Stimulated activated naive B cell treated with anti-CD40 and anti-IgM and Interleukin-4, amounts not matched to agents 10 μg/mL and 1 μg/mL and 100 μg/mL, for 72 hours (primary cell): ENCODE measurements around the gene SPATA46.

Experiments used
- ATAC-seq, 2 donors: fragments of 150-1000 bp; cut with Tn5 transposase; replicated peaks; 2 replicates each; pipeline ENCODE4 v1.10.0; 2021; ENCODE audit warnings: moderate library complexity in 1 of 2
- DNase-seq: peaks from one replicate; pipeline ENCODE4 v3.0.0; 2021
- H3K27ac Mint-ChIP-seq: one replicate; pipeline ENCODE4 v1.8.0; 2022; ENCODE audit warnings: mild to moderate bottlenecking, mixed read lengths
- H3K27me3 Mint-ChIP-seq, 2 donors: one replicate each; pipeline ENCODE4 v1.8.0; 2022; ENCODE audit warnings: mixed read lengths in 2 of 2
- H3K36me3 Mint-ChIP-seq, 2 donors: one replicate each; pipeline ENCODE4 v1.8.0; 2022; ENCODE audit warnings: mixed read lengths in 2 of 2, mild to moderate bottlenecking in 1 of 2
- H3K4me1 Mint-ChIP-seq, 2 donors: one replicate each; pipeline ENCODE4 v1.8.0; 2022; ENCODE audit warnings: mixed read lengths in 2 of 2, mild to moderate bottlenecking in 1 of 2
- H3K4me3 Mint-ChIP-seq, 2 donors: one replicate each; pipeline ENCODE4 v1.8.0; 2022; ENCODE audit warnings: mild to moderate bottlenecking in 2 of 2, mixed read lengths in 2 of 2, moderate library complexity in 1 of 2
- H3K9me3 Mint-ChIP-seq, 2 donors: one replicate each; pipeline ENCODE4 v1.8.0; 2022; ENCODE audit warnings: mixed read lengths in 2 of 2, mild to moderate bottlenecking in 1 of 2

Gene SPATA46

DNA sequence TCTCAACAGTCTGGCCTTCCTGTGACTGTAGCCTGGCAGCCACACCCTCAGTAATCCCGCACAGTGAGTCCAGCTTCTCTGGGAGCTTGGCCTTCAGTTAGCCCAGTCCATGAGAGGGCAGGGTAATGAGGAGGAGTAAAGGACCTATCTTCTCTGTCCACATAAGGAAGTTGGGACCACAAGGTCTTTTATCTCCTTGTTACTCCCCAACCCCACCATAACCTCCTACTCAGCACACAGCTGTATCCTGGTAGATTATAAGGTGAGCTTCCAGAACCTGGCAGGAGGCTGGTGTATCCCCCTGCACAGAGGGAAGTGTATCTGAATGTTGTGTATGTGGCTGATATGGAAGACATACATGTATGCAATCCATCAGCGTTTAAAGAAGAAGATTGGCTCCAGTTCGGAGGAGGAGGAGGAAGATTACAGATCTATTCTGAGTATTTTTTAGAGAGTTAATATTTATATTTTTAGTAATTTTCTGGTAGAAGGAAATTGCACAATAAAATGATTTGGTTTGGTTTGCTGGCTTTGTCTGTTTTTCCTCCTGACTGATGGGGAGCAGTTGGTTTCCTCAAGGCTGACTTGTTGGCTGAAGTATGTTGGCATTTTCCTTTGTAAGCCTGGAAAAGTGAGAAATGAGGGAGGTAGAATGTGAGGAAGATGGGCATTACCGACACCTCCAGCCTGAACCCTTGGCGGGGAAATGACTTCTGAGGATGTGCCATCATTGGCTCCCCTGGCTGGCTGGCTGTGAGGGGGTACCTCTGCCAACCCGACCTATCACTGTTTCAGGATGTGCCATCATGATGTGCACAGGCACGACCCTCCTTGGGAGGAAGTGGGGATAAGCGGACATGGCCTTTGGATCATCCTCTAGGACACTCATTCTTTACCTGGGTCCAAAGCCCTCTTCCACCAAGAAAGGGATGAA, 9.9 kb upstream of the SPATA46 start:
- no peak overlapping the region for H3K4me3 Mint-ChIP-seq
- H3K9me3 Mint-ChIP-seq, result no peaks in the 10 kb centered on the region
- H3K27me3 Mint-ChIP-seq, result peaks cover 14 to 26% of the 10 kb centered on the region in 2 donors
- no peaks in the 10 kb centered on the region for H3K36me3 Mint-ChIP-seq
- H3K4me1 Mint-ChIP-seq, result peaks cover 8 to 18% of the 10 kb centered on the region in 2 donors
- ATAC-seq, result no peak
- no peak overlapping the region for H3K27ac Mint-ChIP-seq
- DNase-seq, result no peak

DNA sequence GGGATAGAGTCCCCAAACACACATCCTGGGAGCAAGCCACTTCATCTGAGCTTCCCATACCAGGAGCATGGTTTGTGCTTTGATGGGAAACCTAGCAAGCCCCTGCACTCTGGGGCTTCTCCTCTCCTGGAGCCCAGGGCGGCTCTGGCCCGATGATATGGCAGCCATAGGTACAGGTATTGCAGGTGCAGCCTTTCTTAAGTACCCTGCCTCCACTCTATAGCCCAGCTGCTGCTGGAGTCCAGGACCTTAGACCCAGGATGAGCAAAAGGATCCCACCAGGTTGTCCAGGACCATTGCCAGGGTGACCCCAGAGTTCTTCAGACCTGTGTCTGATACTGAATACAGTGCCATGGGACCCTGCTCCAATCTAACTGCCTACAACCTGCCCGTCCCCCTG, 9.0 kb upstream of the SPATA46 start:
- no peak for ATAC-seq
- Mint-ChIP-seq H3K27me3 (peaks cover 14 to 26% of the 10 kb centered on the region in 2 donors), H3K36me3 (no peaks in the 10 kb centered on the region), H3K4me1 (peaks cover 8 to 18% of the 10 kb centered on the region in 2 donors), H3K27ac (no peak overlapping the region), H3K9me3 (no peaks in the 10 kb centered on the region), H3K4me3 (no peak overlapping the region)
- DNase-seq, result no peak

DNA sequence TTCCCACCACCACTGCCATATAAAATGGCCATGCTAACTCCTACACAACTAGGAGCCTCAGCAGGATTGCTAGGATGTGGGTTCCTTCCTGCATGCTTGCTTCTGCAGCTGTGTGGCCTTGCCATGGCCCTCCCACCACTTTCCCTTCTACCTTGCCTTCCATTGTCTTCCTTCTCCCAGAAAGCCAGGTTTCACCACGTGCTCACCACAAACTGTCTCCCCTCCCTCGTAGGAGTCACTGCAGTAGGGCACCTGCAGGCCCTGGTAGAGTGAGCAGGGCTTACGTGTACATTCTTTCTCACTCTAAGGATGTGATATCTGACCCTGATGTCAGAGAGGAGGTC, 8.6 kb upstream of the SPATA46 start:
- H3K36me3 Mint-ChIP-seq, result no peaks in the 10 kb centered on the region
- H3K4me1 Mint-ChIP-seq, result peaks cover 8 to 17% of the 10 kb centered on the region in 2 donors
- no peaks in the 10 kb centered on the region for H3K9me3 Mint-ChIP-seq
- ATAC-seq, result no peak
- peaks cover 10 to 22% of the 10 kb centered on the region in 2 donors for H3K27me3 Mint-ChIP-seq
- no peak overlapping the region for H3K4me3 Mint-ChIP-seq
- DNase-seq, result no peak
- no peak overlapping the region for H3K27ac Mint-ChIP-seq

DNA sequence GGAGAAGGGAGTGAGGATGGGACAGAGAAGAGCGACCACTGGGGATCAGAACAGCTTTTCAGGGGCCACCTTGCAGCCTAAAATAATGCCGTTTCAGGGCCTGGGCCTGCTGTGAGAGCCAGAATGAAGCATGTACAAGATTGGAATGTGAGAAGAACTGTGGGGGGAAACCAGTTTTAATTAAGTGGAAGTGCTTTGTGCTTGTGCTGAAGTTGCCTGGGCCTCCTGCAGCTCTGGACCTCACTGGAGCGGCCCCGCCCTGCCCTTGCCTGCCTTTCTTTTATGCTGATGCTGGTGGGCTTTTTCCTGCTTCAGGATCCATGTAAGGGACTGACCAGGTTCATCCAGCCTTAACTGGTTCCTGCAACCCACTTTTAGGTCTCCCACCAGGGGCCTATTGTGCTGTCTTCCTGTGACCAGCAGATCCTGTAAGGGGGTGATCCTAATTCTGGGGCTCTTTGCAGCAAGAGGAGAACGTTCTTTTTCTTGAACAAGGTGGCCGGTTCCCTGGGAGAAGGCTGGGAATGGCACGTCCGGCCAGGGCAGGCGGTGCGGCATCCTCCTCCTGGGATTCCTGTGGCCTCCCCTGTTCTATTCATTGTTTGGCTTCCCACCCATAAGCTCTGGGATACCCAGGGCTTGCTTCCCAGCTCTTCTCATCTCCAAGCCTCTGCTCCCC, 8.1 kb upstream of the SPATA46 start:
- DNase-seq, result no peak
- Mint-ChIP-seq H3K36me3 (no peaks in the 10 kb centered on the region), H3K27ac (no peak overlapping the region), H3K4me1 (peaks cover 8 to 12% of the 10 kb centered on the region in 2 donors), H3K9me3 (no peaks in the 10 kb centered on the region), H3K27me3 (peaks cover 9 to 19% of the 10 kb centered on the region in 2 donors), H3K4me3 (no peak overlapping the region)
- ATAC-seq, result no peak

DNA sequence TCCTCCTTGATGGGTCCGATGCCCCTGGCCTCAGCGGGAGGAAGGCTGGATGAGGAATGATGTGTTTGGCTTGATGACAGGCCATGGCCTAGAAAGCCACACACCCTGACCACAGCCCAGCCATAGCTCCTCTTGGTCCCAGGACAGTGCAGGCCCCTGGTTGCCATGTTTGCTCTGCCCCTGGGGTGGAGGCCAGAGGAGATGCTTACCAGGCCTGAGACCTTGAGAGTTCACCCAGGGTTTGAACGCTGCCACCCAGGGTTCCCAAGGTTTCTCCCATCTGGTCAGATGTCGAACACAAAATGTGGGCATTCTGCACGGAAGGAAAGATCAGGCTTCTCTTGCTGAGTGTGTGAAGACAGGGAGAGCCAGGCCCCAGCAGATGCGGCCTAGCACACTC, 7.5 kb upstream of the SPATA46 start:
- Mint-ChIP-seq H3K27ac (no peak overlapping the region), H3K9me3 (no peaks in the 10 kb centered on the region), H3K4me1 (peaks cover 5 to 6% of the 10 kb centered on the region in 2 donors), H3K36me3 (no peaks in the 10 kb centered on the region), H3K4me3 (no peak overlapping the region), H3K27me3 (peaks cover 9 to 15% of the 10 kb centered on the region in 2 donors)
- DNase-seq (no peak), ATAC-seq (no peak)

DNA sequence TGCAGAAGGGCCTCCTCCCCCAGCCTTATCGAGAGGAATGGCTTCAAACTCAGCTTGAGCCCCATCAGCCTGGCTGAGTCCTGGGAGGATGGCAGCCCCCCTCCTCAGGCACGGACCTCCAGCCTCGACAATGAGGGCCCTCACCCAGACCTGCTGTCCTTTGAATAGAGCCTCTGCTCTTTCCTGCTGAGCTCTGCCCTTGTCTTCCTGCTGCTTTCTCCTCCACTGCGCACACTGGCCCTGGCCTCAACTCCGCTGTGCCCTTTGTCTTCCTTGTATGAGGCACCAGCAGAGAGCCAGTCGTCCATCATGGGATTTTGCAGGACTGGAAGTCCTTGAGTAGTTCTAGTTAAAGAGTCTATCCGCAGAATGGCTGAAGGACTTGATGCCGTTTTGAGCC, 6.9 kb upstream of the SPATA46 start:
- Mint-ChIP-seq H3K4me3 (no peak overlapping the region), H3K36me3 (no peaks in the 10 kb centered on the region), H3K27ac (no peak overlapping the region), H3K27me3 (peaks cover 3 to 9% of the 10 kb centered on the region in 2 donors), H3K4me1 (no peaks in the 10 kb centered on the region), H3K9me3 (no peaks in the 10 kb centered on the region)
- no peak for ATAC-seq
- no peak for DNase-seq

DNA sequence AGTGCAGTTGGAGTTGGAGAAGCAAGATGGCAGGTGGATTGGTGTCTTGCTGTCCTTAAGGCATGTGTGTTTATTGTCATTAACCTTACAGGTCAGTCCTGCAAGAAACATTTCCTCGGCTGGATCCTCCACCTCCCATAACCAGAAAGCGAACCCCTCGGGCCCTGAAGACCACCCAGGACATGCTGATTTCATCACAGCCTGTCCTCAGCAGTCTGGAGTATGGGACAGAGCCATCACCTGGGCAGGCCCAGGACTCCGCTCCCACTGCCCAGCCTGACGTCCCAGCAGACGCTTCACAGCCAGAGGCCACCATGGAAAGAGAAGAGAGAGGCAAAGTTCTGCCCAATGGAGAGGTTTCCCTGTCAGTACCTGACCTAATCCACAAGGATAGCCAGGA, 6.4 kb upstream of the SPATA46 start:
- H3K27ac Mint-ChIP-seq, result no peak overlapping the region
- H3K27me3 Mint-ChIP-seq, result peaks cover 3 to 8% of the 10 kb centered on the region in 2 donors
- no peaks in the 10 kb centered on the region for H3K36me3 Mint-ChIP-seq
- no peaks in the 10 kb centered on the region for H3K9me3 Mint-ChIP-seq
- DNase-seq (no peak), ATAC-seq (no peak)
- no peak overlapping the region for H3K4me3 Mint-ChIP-seq
- no peaks in the 10 kb centered on the region for H3K4me1 Mint-ChIP-seq

DNA sequence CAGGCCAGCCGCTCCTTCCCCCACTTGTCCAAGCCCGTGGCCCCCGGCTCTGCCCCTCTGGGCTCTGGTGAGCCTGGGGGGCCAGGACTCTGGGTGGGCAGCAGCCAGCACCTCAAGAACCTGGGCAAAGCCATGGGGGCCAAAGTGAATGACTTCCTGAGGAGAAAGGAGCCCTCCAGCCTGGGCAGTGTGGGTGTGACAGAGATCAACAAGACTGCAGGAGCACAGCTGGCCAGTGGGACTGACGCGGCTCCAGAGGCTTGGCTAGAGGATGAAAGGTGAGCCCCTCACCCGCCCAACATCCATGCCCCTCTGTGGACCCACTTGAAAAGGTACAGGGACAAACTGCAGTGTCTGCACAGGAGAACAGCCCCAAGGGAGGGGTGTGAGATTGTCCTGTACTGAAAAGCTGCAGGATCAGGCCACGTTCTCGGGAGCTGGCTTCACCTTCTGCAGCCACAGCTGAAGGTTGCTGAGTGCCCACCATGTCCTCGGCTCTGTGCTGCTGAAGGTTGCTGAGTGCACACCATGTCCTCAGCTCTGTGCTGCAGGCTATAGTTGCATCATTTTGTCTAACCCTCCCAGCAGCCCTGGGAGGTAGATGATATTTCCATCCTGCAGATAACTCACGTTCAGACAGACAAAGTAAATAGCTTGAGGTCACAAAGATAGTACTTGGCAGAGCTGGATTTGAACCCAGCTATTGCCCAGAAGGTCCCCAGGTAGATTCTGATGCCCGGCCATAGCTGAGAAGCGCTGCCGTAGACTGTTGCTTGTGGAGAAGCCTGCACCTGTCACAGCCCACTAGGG, 5.5 kb upstream of the SPATA46 start:
- ATAC-seq (no peak), DNase-seq (no peak)
- H3K27ac Mint-ChIP-seq, result no peak overlapping the region
- H3K9me3 Mint-ChIP-seq, result no peaks in the 10 kb centered on the region
- no peak overlapping the region for H3K4me3 Mint-ChIP-seq
- no peaks in the 10 kb centered on the region for H3K4me1 Mint-ChIP-seq
- no peaks in the 10 kb centered on the region for H3K36me3 Mint-ChIP-seq
- peaks cover 3 to 8% of the 10 kb centered on the region in 2 donors for H3K27me3 Mint-ChIP-seq

DNA sequence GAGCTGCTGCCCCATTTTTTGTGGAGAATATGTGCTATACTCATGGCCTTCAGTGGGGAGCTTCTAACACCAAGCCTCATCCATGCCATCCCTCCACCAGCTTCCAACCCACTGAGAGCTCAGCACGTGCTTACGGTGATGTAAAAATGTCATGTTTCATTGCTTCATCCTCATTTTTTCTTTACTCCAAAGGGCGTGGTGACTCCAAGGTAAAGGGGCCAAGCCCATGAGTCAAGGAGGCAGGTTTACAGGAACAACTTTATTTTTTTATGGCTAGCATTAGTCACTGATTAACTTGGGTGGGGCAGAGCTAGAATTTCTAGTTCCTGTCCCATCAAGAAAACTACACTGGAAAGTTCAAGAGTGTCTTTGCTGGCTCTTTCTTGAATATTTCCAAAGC, 4.7 kb upstream of the SPATA46 start, which contains the start of gene C1orf226:
Gene C1orf226, plus strand, starts transcription at position 346 of the 400 bp plus-strand sequence. CDS start 174 bp downstream, outside the sequence.
- H3K9me3 Mint-ChIP-seq, result no peaks in the 10 kb centered on the region
- no peak within 1 kb of the TSS for H3K27ac Mint-ChIP-seq
- DNase-seq, result no peak
- H3K27me3 Mint-ChIP-seq, result peaks cover 2 to 3% of the 10 kb centered on the region in 2 donors
- ATAC-seq, result no peak
- H3K4me1 Mint-ChIP-seq, result no peaks in the 10 kb centered on the region
- H3K4me3 Mint-ChIP-seq, result no peak within 1 kb of the TSS
- no peaks in the 10 kb centered on the region for H3K36me3 Mint-ChIP-seq

DNA sequence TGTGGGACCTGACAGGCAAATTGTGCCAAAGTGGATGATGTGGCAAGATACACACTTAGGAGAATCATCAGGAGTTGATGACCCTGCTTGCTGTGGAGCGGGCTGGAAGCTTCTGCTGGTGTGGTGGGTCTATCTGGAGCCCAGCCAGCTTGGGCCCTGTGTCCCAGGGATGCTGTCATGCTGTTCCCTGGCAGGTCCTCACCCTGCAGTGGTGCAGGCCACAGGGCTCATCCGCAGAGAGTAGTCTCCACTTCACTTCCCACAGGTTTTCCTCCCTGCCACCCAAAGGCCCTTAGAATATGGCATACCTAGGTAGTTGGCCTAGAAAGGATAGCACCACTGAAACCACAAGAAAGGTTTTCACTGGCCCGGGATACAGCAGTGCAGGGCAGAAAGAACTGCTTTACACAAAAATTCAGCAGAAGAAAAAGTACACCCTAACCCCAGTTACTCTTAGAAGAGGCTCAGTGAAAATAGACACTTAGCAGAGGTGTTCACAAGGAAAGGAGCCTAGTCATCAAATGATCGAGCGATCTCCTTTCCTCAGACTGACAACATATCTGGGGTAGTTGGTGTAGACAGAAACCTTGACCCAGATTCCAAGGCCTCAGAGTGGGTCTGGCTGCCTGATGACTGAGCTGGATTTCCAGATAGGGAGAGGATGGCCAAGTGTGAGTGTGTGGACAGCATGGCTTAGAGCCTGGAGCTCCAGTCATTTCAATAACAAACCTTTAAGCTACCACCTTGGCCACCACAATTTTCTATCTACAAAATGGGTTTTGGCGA, 3.6 kb upstream of the SPATA46 start:
- peaks cover 0 to under 1% of the 10 kb centered on the region in 2 donors for H3K27me3 Mint-ChIP-seq
- H3K9me3 Mint-ChIP-seq, result no peaks in the 10 kb centered on the region
- H3K4me3 Mint-ChIP-seq, result no peak overlapping the region
- H3K4me1 Mint-ChIP-seq, result no peaks in the 10 kb centered on the region
- ATAC-seq (no peak), DNase-seq (no peak)
- H3K36me3 Mint-ChIP-seq, result no peaks in the 10 kb centered on the region
- H3K27ac Mint-ChIP-seq, result no peak overlapping the region

DNA sequence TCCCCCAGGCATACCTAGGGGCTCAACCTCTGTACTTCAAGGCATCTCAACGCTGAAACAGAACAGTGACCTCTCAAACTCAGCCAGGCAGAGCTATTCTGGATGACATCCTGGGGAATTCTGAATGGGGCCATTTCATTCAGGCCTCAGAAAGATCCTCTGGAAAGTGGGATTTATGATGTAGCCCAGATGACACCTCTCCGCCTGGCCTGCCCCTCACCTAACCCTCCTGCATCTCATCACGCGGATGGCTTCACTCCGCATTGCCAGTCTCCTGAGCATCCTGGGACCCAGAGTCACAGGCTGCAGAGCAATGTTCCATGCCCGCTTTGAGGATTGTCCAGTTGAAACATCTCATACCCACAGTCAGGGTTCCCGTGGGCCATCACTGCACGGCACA, 1.2 kb downstream of the SPATA46 start:
- H3K4me3 Mint-ChIP-seq, result no peak overlapping the region
- no peaks in the 10 kb centered on the region for H3K4me1 Mint-ChIP-seq
- no peak overlapping the region for H3K27ac Mint-ChIP-seq
- no peak for ATAC-seq
- H3K9me3 Mint-ChIP-seq, result no peaks in the 10 kb centered on the region
- H3K36me3 Mint-ChIP-seq, result no peaks in the 10 kb centered on the region
- DNase-seq, result no peak
- H3K27me3 Mint-ChIP-seq, result no peaks in the 10 kb centered on the region

DNA sequence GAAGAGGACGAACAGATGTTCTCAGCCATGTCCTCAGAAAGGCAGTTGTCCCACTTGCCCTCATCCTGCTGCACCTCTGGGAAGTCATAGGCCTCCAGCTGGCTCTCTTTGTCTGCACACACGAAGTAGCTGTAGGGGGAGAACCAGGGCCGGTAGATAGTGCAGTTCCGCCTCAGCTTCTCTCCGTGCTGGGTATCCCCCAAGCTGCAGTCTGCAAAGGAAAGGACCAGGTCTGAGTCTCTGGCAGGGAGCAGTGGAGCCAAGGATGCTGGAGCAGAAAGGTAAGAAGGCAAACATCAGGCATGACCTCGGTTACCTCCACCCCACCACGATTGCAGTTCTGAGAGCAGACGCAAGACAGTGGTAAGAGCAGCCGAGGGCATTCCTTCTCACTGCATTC, 2.2 kb downstream of the SPATA46 start:
- Mint-ChIP-seq H3K27me3 (no peaks in the 10 kb centered on the region), H3K9me3 (no peaks in the 10 kb centered on the region), H3K36me3 (no peaks in the 10 kb centered on the region), H3K4me1 (no peaks in the 10 kb centered on the region), H3K27ac (no peak overlapping the region), H3K4me3 (no peak overlapping the region)
- DNase-seq (no peak), ATAC-seq (no peak)

DNA sequence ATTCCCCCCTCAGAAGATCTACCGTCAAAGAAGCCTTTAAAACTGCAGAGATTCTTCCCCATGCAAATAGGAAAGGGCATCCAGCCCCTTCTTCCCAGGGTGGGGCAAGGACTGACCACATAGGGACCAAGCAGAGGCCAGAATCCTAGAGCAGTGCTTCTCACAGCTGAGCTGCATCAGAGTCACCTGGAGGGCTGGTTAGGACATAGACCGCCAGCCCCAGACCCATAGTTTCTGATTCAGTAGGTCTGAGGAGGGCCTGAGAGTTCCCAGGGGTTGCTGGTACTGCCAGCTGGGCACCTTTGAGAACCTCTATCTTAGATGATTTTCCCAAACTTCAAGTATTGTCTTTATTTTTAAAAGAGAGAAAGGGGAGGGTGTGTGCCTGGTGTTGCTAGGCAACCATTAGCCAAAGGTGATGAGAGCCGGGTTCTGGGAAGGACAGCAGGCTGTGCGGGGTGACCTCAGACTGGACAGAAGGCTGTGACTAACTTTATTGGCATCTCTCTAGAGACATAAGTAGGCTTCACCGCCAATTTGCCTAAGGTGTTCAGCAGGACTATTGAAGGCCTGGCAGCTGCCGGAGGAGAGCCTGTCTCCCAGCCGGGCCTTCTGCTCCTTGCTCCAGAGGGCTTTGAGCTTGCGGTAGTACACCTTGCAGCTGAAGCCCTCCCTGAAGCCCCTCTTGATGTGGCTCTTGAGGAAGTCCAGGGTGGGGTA, 3.0 kb downstream of the SPATA46 start:
- DNase-seq (no peak), ATAC-seq (no peak)
- no peaks in the 10 kb centered on the region for H3K9me3 Mint-ChIP-seq
- H3K36me3 Mint-ChIP-seq, result no peaks in the 10 kb centered on the region
- H3K27ac Mint-ChIP-seq, result peak overlapping the region; percentile 37
- no peaks in the 10 kb centered on the region for H3K4me1 Mint-ChIP-seq
- no peak overlapping the region for H3K4me3 Mint-ChIP-seq
- no peaks in the 10 kb centered on the region for H3K27me3 Mint-ChIP-seq
